ENCODE data around the gene CCNI2.

Gene CCNI2

DNA sequence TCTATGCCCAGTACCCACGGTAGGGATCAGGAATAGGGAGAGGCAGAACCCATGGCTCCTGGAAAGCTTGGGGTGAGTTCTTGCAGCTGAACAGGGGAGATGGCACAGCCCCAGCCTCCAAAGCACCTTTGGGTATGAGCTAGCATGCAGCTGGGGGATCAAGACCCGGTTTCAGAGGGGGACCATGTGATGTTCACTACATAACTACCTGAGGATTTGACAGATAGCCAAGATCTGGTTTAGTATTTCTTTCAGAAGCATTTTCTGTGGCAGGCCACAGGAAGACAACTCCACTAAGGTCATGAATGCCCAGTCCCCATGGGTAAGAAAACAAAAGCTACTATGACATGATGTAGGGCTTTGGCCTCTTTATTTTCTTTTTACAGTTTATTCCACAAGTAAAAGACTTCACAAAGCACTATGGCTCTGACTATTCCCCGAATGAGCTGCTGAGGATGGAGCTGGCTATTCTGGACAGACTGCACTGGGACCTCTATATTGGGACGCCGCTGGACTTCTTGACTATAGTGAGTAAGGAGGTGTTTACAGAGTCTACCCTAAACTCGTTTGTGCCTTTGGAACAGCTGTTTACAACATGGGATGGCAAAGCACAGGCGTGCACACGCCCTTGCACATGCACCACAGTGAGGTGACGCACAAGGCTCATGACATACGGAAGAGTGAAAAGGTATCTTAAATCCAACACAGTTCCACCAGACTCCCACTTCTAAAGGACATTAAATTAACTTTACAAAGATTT is 3.4 kb downstream of the CCNI2 start:
- no peak for DNase-seq

DNA sequence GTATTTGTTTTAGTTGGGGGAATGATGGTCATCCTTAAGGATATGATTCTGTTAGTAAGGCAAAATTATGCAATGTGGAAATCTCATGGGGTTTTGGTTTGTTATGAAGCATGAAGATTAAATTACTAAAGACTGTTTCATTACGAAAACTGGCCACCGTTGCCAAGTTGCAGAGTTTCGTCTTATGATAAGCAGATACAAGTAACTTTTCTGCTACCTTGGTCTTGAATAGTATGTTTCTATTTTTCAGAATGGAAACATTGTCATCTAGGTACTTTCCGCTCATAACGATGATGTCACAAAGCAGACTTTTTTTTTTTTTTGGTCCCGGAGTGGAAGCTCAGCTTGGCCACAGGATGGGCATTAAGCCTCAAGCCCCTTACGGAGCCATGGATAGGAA is 4.2 kb downstream of the CCNI2 start:
- DNase-seq = no peak

DNA sequence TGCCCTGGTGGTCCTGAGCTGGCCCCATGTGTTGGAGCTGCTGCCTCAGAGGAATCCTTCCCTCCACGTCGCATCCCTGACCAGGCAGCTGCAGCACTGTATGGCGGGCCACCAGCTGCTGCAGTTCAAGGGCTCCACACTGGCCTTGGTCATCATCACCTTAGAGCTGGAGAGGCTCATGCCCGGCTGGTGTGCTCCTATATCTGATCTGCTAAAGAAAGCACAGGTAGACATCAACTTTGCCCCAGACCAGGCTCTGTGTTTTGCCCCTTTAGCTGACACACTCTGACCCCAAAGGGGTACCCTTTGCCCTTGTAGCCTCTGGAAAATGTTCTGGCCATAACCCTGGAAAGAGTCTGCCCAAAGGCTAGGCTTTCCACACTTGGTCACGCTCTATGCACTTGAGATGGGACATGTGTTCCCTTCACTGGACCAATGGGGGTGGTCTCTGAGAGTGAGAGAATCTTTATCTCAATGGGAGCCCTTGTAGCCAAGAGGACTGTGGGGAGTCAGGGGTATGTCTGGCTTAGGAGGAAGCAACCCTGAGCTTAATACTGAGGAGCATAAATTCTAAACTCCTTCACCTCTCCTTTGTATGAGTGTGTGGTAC is 4.8 kb downstream of the CCNI2 start:
- DNase-seq = no peak

DNA sequence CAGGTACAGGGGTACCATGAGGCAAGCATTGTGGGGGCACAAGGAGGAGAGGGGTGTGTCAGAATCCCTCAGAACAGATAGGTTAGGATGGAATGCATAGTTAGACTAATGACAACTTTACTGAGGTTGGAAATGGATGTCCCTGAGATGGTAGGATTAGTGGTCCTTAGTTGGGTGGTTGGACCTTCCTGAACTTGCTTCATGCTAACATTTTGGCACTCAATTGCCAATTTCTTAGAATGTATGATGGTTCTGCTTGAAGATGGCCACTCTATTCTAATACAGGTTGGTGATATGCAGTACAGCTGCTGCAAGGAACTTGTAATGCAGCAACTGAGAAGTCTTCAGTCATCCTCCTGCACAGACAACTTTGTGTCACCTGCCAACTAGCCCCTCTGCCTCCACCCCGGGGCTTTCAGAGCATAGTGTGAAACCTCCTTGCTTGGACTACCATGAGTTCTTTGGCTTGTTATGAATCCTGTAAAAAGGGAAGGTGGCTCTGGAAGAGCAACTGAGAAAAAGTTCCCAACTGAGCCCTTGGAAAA is 5.4 kb downstream of the CCNI2 start:
- DNase-seq = no peak

DNA sequence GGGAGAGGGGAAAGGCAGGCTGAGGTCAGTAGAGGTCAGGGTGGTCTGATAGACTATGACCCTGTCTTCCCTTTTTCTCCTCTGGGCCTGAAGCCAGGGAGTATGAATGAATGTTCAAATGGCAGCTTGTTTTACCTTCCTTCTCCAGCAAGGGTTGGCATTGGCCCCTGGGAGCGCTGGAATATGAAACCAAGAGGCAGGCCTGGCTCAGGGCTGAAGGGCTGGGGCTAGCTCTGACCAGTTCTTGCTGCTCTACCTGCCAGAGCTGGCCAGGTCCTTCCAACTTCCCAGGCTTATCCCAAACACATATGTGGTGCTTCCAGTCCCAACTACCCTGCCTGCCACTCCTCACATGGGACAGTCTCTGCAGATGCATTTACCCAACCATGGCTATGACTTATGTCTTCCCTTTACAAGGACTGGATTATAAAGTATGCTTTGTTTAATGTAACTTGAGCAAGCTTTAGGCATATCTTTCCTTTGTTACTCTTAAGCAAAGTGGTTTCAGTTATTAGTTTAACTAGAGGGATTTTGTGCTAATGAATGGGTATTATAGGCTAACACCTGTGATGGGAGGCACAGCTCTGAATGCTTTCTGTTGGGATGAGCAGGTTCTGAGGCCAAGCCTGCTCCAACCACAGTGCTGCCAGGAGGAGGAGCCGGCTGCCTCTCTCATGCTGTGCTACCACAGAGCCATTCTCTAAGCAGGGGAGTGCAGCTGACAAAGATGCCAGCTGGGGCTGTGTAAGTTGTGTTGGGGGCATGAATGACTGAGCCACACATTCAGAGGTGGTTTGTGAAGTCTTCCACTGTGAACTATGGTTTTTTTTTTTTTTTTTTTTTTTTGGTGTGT is 6.1 kb downstream of the CCNI2 start:
- DNase-seq = no peak

DNA sequence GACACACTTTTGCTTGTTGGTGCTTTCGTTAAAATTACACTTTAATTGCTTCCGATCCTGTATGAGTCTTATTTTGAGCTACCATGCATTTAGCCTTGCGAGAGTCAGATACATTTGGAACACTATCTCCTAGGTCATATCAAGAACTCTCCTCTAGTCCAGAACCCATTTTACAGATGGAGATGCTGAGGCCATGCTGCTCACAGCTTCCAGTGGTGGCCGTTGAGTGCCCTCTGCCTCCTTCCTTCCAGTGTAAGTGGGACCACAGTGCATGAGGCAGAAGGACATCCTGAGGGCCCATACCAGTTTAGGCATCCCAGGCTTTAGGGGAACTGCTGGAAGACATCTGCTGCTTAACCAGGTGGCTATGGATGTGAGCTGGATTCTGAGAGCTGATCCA is 6.9 kb downstream of the CCNI2 start:
- DNase-seq = no peak

DNA sequence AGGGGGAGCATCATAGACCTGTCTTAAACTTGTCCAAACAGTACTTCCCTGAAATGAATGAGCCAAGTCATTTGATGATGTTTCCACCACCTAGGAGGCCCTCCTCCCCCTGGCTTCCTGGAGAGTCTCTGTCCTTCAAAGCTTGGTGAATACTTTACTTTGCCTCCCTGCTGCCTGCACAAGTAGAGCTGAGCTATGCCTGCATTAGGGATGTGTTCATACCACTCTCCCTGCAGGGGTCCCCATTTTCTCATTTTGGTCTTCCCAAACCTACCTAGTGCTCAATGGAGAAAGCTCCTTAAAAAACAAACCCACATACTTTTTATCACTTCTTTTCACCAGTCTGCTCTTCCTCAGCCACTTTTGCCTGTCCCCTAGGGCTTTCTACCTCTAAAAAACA is 7.7 kb downstream of the CCNI2 start:
- DNase-seq = no peak

DNA sequence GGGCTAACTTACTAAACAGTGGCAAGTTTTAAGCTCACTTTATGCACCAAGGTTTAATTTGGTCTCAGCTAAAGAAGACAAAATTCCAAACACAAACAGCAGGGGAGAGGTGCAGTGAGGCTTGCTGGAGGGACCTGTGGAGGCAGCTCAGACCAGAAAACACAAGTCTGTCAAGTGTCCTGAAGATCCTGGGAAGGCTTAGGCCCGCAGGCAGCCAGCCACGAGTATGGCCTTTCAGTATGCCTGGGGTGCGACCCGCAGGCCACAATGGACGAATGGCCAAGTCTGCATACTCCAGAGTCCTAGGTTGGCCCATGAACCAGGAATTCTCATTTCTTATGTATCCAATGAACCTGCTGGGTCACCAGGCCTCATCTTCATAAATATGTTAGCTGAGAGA is 9.3 kb downstream of the CCNI2 start:
- no peak for DNase-seq

DNA sequence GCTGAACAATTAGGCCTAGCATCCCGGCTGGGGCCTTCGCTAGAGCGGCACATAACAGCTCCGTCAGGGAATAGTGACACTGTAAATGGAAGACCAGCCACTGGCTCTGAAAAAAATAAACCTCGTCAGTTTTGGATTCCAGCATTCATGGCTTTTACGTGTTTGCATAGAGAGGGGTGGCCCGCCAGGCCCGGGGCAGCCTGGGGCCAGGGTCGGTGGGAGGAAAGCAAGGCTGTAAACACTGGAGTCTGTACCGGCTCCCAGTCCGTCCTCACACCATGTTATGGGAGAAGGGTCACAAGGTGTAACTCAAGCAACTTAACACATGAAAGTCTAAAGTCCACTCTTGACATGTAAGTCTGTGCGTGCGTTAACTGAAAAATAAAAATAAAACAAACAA is 11.2 kb downstream of the CCNI2 start:
- no peak for DNase-seq

DNA sequence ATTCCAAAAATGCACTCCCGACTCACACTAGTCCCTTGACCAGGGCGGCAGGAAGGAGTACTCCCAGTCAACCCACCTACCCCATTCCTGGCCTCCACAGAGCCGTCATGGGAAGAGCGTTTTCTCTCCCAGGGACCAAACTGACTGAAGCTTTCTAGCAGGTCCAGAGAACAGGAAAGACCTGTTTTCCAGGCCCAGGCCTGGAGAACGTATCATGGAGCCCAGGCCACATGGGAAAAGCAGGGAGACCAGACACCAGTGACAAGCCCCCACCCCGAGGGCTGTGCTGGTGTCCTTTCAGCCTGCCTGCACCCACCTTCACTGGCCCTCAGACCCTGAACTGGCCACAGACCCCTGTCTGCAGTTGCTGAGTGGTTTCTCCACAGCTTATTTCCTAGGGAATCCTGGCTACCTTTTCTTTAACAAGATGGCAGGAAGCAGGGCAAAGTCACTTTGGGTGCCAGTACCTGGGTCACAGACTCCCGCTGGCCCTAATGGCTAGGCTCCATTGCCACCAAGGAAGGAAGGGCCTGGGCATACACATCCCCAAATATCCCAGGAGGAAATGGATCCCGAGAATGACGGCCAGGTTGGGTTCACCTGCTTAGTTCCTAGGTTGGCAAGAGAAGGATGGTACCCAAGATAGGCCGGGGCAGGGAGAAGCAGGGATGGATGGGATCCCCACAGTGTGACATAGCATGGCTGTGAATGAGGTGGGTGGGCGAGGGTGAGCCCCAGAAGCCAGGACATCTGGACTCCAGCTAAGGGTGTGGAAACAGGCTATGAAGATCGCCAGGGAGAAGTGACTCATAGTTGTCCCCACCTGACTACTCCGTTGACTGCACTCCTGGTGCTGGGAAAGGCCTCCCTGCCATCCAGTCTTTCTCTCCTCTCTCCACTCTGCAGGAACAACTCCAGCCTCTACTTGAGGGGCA is 12.2 kb downstream of the CCNI2 start:
- no peak for DNase-seq

DNA sequence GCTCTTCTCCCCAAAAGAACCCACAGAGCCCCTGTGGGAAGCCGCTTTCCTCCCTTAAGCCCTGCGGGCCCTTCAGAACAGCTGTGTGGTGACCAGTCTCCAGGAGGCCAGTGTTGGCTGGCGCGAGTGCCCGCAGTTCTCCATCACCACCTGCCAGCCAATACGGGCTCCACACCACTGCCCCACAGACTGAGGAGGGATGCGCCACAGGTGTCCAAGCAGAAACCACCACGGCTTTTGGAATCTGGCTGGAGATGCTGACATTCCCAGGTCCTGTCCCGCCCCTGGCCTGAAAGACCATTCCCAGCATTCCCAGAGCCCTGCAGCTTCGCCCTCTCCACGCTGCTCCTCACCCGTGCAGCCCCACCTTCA is 12.8 kb downstream of the CCNI2 start:
- no peak for DNase-seq

DNA sequence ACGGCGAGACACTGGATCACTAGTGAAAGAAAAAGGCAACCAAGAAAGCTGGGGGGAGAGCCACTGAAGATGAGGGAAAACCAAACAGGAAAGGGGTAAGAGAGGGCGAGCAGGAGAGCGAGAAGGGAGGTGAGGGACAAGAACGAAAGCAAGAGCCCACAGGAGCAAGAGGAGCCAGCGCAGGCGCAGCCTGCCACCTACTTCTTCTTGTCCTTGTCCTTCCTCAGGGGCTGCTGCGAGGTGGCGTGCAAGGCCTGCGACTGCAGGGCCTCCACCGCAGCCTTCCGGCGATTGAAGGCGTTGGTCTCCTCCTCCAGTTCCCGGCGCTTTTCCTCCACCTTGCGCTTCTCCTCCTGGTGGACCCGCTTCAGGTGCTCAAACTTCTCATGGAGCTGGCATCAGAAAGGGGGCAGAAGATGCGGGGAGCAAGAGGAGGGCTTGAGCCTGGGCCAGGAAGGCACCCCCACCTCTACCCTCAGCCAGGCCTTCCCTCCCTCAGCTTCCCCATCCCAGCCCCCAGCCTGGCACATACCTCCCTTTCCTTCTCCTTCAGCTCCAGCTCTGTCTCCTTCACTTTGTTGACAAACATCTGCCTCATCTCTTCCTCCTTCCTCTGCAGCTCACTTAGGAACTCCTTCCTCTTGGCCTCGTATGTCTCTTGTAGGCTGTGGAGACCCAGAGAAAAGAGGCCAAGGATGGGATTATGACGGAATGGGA is 13.5 kb downstream of the CCNI2 start:
- no peak for DNase-seq

DNA sequence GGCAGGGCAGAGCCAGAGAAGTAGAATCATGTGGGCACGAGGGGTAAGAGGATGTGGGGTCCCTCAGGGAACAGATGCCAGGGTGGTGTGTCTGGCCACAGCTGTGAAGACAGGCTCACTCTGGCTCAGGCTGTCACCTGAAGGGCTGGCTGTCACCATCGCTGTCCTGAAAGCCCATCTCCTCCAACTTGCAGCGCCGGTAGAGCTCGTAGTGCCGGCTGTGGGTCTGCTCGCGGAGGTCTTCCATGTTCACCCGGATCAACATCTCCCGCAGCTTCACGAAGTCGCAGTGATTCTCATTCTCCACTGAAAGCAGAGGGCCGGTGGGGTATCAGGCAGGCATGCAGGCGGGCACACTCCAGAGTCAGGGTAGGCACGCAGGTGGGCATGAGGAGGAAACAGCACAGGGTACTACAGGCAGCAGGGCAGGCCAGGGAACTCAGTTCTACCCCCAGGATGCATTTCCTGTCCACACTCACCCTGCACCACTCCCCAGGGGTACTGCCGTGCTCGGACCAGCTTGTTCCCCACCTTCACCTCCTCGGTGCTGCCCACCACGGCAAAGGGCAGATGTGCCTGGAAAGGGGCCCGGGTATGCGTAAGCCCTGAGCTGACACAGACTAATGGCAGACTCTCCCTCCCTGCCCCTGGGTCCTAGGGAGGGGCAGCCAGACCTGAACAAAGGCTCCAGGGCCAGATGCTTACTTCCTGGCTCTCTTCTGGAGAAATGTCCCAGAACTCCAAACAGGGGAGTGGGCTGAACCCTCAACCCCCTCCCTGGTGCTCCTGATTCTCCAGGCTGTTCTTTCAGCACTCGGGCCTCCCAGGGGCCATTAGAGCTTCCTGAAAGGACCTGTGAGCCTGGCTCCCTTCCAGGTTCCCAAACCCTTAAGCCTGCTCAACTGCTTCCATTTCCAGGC is 14.4 kb downstream of the CCNI2 start:
- DNase-seq = no peak

DNA sequence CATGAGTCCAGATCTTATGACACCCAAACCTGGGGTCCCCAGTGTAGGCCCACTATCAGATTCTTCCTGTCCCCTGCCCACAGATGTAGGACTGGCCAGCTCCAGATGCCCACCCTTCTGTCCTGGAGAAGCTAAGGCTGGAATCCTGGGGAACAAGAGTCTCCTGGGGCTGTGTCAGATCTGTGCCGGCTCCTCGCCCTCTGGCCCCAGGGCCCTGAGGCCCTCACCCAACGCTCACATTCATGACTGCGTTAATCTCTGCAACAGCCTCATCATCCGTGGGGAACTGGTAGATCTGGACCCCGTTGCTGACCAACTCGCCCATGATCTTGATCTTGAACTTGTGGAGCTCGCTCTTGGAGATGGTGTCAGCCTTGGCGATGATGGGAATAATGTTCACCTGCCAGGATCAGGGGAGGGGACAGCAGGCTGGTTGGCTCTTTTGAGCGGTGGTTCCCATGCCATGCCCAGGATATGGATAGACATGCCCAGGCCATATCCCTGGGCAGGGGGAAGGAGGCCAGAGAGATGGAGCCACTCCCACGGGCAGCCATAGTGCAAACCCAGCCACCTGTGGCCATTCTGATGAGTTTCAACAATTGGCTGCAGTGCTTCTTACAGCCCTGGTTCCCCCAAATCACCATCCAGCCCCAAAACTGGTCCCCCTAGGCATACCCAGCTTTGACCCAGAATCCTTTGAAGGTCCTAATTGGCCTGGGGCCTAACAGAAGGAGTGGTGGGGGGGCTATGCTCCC is 15.2 kb downstream of the CCNI2 start:
- no peak for DNase-seq

DNA sequence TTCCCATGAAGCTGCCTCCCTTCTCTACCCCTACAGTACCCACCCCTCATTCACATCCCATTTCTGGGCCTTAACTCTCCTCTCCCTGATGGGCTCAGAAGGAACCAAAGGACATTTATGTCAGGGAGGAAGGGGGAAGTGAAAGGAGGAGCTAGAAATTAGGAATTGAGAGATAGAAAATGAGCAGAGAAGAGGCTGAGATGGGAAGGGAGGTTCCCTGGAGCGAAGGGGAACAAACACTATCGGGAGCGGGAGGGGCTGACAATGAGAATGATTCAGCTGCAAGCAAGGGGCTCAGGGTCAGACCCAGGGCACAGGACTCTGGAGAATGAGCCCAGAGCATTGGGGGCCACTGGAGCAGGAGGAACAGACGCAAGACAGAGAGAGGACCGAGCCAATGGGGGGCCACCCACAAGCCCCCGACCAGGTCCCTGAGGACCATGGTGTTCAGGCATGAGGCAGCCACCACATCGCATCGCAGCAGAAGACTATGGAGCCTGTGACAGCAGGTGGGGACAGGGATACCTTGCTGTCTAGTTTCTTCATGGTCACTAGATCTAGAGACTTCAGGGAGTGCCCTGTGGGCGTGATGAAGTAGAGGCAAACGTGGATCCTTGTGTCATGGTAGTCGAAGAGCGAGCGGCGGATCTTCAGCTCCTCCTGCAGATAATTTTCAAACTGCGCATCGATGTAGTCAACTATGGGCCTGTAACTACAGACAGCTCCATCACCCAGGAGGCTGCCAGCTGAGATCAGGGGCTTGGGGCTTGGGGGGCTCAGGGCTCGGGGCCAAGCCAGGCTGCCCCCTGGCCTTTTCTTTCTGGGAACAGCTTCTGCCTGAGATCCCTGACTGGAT is 16.2 kb downstream of the CCNI2 start:
- DNase-seq = no peak

DNA sequence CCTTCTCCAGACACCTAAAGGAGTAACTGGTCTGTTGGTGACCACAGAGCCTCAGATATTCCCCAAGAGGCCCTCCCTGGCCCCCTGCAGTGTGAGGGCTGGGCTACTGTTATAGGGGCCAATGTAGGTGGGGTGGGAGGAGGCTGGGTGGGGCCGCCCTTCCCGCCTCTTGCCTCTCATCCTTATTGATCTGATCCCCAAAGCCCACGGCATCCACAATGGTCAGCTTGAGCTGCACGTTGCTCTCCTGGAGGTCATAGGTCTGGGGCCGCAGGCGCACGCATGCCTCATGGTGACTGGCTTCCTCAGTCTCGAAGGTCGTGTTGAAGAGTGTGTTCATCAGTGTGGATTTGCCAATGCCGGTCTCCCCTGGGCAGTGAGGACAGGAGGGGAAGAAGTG is 16.8 kb downstream of the CCNI2 start:
- DNase-seq = no peak

DNA sequence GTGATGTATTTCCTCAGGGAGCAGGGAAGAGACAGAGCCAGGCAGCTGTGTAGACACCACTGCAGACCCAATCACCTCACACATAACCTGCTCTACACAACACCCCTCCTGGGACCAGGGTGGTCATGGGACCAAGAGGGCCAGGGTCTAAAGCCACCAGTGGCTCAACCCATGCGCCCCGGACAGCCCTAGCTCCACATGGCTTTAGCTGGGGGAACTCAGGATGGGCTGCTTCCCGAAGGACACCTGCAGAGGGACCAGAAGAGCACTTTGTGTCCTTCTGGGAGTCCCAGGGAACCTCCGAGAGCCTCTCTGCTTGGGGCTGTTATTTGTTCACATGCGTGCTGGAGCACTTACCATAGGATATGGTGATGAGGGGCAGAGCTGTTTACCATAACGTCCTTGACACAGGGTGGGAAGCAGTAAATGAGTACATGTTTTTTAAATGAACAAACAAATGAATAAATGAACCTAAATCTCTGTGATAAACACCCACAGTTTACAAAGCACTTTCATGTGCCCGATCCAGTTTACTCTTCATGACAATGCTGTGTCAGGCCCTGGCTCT is 17.5 kb downstream of the CCNI2 start:
- DNase-seq = no peak

DNA sequence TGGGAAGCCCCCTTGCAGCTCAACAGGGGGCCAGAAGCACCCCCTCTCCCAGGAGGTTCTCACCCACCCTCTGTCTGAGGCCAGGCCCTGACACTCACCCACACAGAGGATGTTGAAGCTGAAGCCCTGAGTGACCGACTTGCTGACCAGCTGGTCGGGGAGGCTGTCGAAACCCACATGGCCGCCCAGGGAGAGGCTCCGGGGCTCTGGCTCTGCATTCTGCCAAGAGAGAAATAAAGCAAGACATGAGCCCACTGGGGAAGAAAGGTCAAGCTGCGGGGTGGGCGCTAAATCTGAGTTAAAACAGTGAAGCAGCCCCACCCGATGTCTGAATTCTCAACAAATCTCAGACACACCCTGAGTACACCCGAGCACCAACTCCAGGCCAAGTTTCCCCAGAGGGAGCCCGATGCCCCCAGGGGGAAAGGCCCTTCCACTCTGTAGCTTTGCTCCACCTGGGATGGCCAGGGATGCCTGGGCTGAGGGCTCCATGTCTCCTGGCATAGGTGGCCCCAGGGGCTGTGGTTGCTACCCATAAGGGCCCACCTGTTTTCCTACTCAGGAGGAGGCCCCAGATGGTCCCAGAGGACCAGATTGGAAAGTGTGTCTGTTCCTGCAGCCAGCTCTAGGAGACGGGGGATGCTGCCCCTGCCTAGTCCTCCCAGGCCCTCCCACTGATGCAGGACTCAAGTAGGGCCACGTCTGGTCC is 18.2 kb downstream of the CCNI2 start:
- DNase-seq = no peak

Data from activated gamma-delta T cell (primary cell).